Trophoblast cell (in vitro differentiated cells and primary cell): ENCODE results near the gene SCRT2.
A peak's percentile ranks its signal among the peaks of the same experiment; 100 is the strongest.

Experiments used
- DNase-seq, 2 donors: peaks; one replicate each; pipeline ENCODE4 v3.0.0-alpha.2; 2016
- H2AFZ ChIP-seq: 2 replicates; pipeline ENCODE4 v1.6.1; 2013; ENCODE audit warnings: low read length, moderate library complexity, mild to moderate bottlenecking; ENCODE audit not compliant: insufficient read depth, poor library complexity
- H2AK5ac ChIP-seq: 2 replicates; pipeline ENCODE4 v1.6.1; 2013; ENCODE audit warnings: mild to moderate bottlenecking, low read length
- H2BK120ac ChIP-seq: 2 replicates; pipeline ENCODE4 v1.6.1; 2013; ENCODE audit warnings: low read length, mild to moderate bottlenecking, moderate library complexity; ENCODE audit not compliant: insufficient read depth, poor library complexity
- H2BK12ac ChIP-seq: 2 replicates; pipeline ENCODE4 v1.6.1; 2013; ENCODE audit warnings: mild to moderate bottlenecking, low read length, moderate library complexity
- H2BK5ac ChIP-seq: 2 replicates; pipeline ENCODE4 v1.6.1; 2013; ENCODE audit warnings: low read length, low read depth, moderate library complexity, mild to moderate bottlenecking; ENCODE audit not compliant: poor library complexity
- H3K14ac ChIP-seq: 2 replicates; pipeline ENCODE4 v1.6.1; 2013; ENCODE audit warnings: mild to moderate bottlenecking, low read length
- H3K18ac ChIP-seq: 2 replicates; pipeline ENCODE4 v1.6.1; 2013; ENCODE audit warnings: mild to moderate bottlenecking, low read length
- H3K23ac ChIP-seq: 2 replicates; pipeline ENCODE4 v1.6.1; 2013; ENCODE audit warnings: low read length
- H3K27ac ChIP-seq: 2 replicates; pipeline ENCODE4 v1.5.1; 2013; ENCODE audit warnings: low read depth, mild to moderate bottlenecking, inconsistent platforms, low read length, moderate library complexity
- H3K27me3 ChIP-seq: 2 replicates; pipeline ENCODE4 v1.6.1; 2013; ENCODE audit warnings: inconsistent platforms, mild to moderate bottlenecking, low read length, moderate library complexity; ENCODE audit not compliant: insufficient read depth
- H3K36me3 ChIP-seq, 2 experiments: 1 replicate in 1 of 2; 2 replicates in 1 of 2; pipeline ENCODE4 v1.6.1; 2013; ENCODE audit warnings: low read length in 2 of 2, mild to moderate bottlenecking in 2 of 2, moderate library complexity in 1 of 2; ENCODE audit not compliant: insufficient read depth in 2 of 2, control insufficient read depth in 1 of 2
- H3K4ac ChIP-seq: 2 replicates; pipeline ENCODE4 v1.6.1; 2013; ENCODE audit warnings: low read depth, mild to moderate bottlenecking, low read length, moderate library complexity
- H3K4me1 ChIP-seq, 2 experiments: 1 replicate in 1 of 2; 2 replicates in 1 of 2; pipeline ENCODE4 v1.6.1; 2013; ENCODE audit warnings: low read length in 2 of 2, mild to moderate bottlenecking in 2 of 2, moderate library complexity in 1 of 2; ENCODE audit not compliant: insufficient read depth in 2 of 2, control insufficient read depth in 1 of 2
- H3K4me2 ChIP-seq: 2 replicates; pipeline ENCODE4 v1.6.1; 2013; ENCODE audit warnings: inconsistent platforms, mild to moderate bottlenecking, low read length, moderate library complexity
- H3K4me3 ChIP-seq: 2 replicates; pipeline ENCODE4 v1.5.1; 2013; ENCODE audit warnings: mild to moderate bottlenecking, low read depth, low read length, inconsistent platforms
- H3K79me1 ChIP-seq: one replicate; pipeline ENCODE4 v1.6.1; 2013; ENCODE audit warnings: low read length
- H3K79me2 ChIP-seq: 2 replicates; pipeline ENCODE4 v1.6.1; 2013; ENCODE audit warnings: low read length, mild to moderate bottlenecking; ENCODE audit not compliant: control insufficient read depth, insufficient read depth, poor library complexity
- H3K9ac ChIP-seq: 2 replicates; pipeline ENCODE4 v1.6.1; 2013; ENCODE audit warnings: mild to moderate bottlenecking, low read length
- H3K9me3 ChIP-seq: 2 replicates; pipeline ENCODE4 v1.6.1; 2013; ENCODE audit warnings: low read depth, mild to moderate bottlenecking, control low read depth, inconsistent platforms, low read length; ENCODE audit not compliant: insufficient read depth
- H4K12ac ChIP-seq: 2 replicates; pipeline ENCODE4 v1.6.1; 2013; ENCODE audit warnings: low read depth, mild to moderate bottlenecking, low read length, moderate library complexity
- H4K8ac ChIP-seq: 2 replicates; pipeline ENCODE4 v1.6.1; 2013; ENCODE audit warnings: low read depth, mild to moderate bottlenecking, low read length, moderate library complexity
- H4K91ac ChIP-seq: one replicate; pipeline ENCODE4 v1.6.1; 2013; ENCODE audit warnings: low read depth, mild to moderate bottlenecking, low read length, moderate library complexity
- WGBS: extraction: QIAGEN DNeasy Blood & Tissue Kit; methylation state at CpG from one replicate; pipeline ENCODE4 v1.1.7; 2013; ENCODE audit warnings: missing lambda C conversion rate; ENCODE audit not compliant: insufficient read length, insufficient coverage; ENCODE audit errors: extremely low coverage; 5-methylcytosine and 5-hydroxymethylcytosine counted together

The SCRT2 gene

GRCh38 chr20:615514-615913 lies 60.1 kb downstream of the SCRT2 start:
- Histone ChIP-seq H2BK120ac (no peak overlapping the region), H4K8ac (no peak overlapping the region), H3K4me2 (no peak overlapping the region)

GRCh38 chr20:611843-612185 lies 63.8 kb downstream of the SCRT2 start:
- WGBS: no CpG with 5 or more reads among the region's 8 CpGs
- no peak overlapping the region for H4K12ac ChIP-seq
- no peak overlapping the region for H3K23ac ChIP-seq
- no peak overlapping the region for H3K14ac ChIP-seq
- peaks cover 25% of the 10 kb centered on the region for H3K27me3 ChIP-seq
- no peak overlapping the region for H3K27ac ChIP-seq
- no peak overlapping the region for H2BK120ac ChIP-seq
- H2BK5ac ChIP-seq: no peak overlapping the region
- DNase-seq: no peak
- no peak overlapping the region for H2AFZ ChIP-seq
- no peak overlapping the region for H2AK5ac ChIP-seq
- H2BK12ac ChIP-seq: no peak overlapping the region
- no peak overlapping the region for H3K18ac ChIP-seq
- H3K79me1 ChIP-seq: no peaks in the 10 kb centered on the region
- H4K91ac ChIP-seq: no peak overlapping the region
- H3K4me3 ChIP-seq: no peak overlapping the region
- H3K36me3 ChIP-seq: no peaks in the 10 kb centered on the region
- H4K8ac ChIP-seq: no peak overlapping the region
- H3K79me2 ChIP-seq: no peaks in the 10 kb centered on the region
- H3K9me3 ChIP-seq: peaks cover 2% of the 10 kb centered on the region
- H3K4me2 ChIP-seq: peak overlapping the region; percentile 34
- peaks cover 13 to 20% of the 10 kb centered on the region in 2 experiments for H3K4me1 ChIP-seq
- no peak overlapping the region for H3K4ac ChIP-seq
- H3K9ac ChIP-seq: no peak overlapping the region

More at GRCh38 chr20:615514-615913, 60.1 kb downstream of the SCRT2 start:
- Histone ChIP-seq H4K12ac (no peak overlapping the region), H3K36me3 (no peaks in the 10 kb centered on the region), H3K79me2 (no peaks in the 10 kb centered on the region), H2AK5ac (no peak overlapping the region), H3K4me1 (peaks cover 17 to 20% of the 10 kb centered on the region in 2 experiments), H2BK12ac (no peak overlapping the region), H3K4ac (no peak overlapping the region), H2BK5ac (no peak overlapping the region), H4K91ac (no peak overlapping the region), H3K18ac (no peak overlapping the region), H3K27ac (no peak overlapping the region), H3K23ac (no peak overlapping the region), H3K79me1 (peaks cover 3% of the 10 kb centered on the region), H2AFZ (no peak overlapping the region), H3K4me3 (no peak overlapping the region), H3K9ac (no peak overlapping the region), H3K27me3 (peaks cover 1% of the 10 kb centered on the region), H3K14ac (no peak overlapping the region), H3K9me3 (no peaks in the 10 kb centered on the region)
- no CpG with 5 or more reads among the region's 4 CpGs for WGBS
- DNase-seq: no peak
